ENCODE measurements around the gene DIS3L2.

- TF ChIP-seq POLR2A (IDR thresholded peaks at IDR 0.05) (no peak), CTCF (IDR thresholded peaks at IDR 0.05) (no peak)
Measured at GRCh38 chr2:232133078-232133477, 171.6 kb downstream of the DIS3L2 start.

Measured in uterus (tissue), 2 donors.